Erythroblast (primary cell): ENCODE results near the gene IPO9.

ENCODE experiments used
- GATA1 ChIP-seq: IDR thresholded peaks from 2 replicates; pipeline ENCODE4 v1.6.1; 2011; ENCODE audit warnings: low read depth, mild to moderate bottlenecking, control low read depth, low read length, moderate library complexity
- POLR2A ChIP-seq: IDR thresholded peaks from 2 replicates; pipeline ENCODE4 v1.6.1; 2011; ENCODE audit warnings: mild to moderate bottlenecking, low read length

- TF ChIP-seq POLR2A (no peak), GATA1 (no peak)
Observed at GRCh38 chr1:201883786-201884185, 54.8 kb downstream of the IPO9 start.
